Panc1 (cell line): ENCODE results near the gene MEIS2. TPM values are rescaled to one million over a fixed set of nuclear protein-coding genes. Genes with fewer than 3 reads are reported as not detected.

Source experiments
- ATAC-seq: fragments of 200-7000 bp; cut with Tn5 transposase; 2 replicates; pipeline ENCODE4 v1.9.1; 2020; ENCODE audit warnings: mild to moderate bottlenecking, moderate library complexity
- BruUV-seq: library from RNA; stranded (reverse); fragments of 400-500 nt; replicated peaks from 2 replicates; lab custom pipeline; 2021; lab: Mats Ljungman, UMichigan
- CTCF ChIA-PET: fragments of 300-600 bp; sonication (Branson Sonifier 250); formaldehyde crosslinking; loops from one replicate; lab custom pipeline; 2022; ENCODE audit warnings: antibody characterized with exemption; lab: Charles Lee
- POLR2A ChIA-PET: fragments of 300-600 bp; sonication (Branson Sonifier 250); formaldehyde crosslinking; loops from one replicate; lab custom pipeline; 2022; ENCODE audit warnings: antibody characterized with exemption; lab: Charles Lee
- DNase-seq: peaks from one replicate; pipeline ENCODE4 v3.0.0-alpha.2; 2010; ENCODE audit warnings: low read depth, low spot score
- H3K27ac ChIP-seq: 2 replicates; pipeline ENCODE4 v1.5.1; 2011; ENCODE audit warnings: mild to moderate bottlenecking, low read length, inconsistent platforms
- H3K27me3 ChIP-seq: fragments of 200-500 bp; sonication (Bioruptor generic); 2 replicates; pipeline ENCODE4 v1.6.0; 2014; ENCODE audit warnings: low read length, inconsistent platforms; ENCODE audit not compliant: control insufficient read depth, insufficient read depth
- H3K36me3 ChIP-seq: fragments of 200-500 bp; sonication (Bioruptor generic); 2 replicates; pipeline ENCODE4 v1.5.1; 2014; ENCODE audit warnings: inconsistent platforms, mild to moderate bottlenecking, low read length, moderate library complexity; ENCODE audit not compliant: control insufficient read depth, insufficient read depth
- H3K4me1 ChIP-seq: 2 replicates; pipeline ENCODE4 v1.5.1; 2011; ENCODE audit warnings: inconsistent platforms, mild to moderate bottlenecking, low read length, moderate library complexity; ENCODE audit not compliant: control insufficient read depth, insufficient read depth
- H3K4me3 ChIP-seq, 2 experiments: 2 replicates each; pipeline ENCODE4 v1.5.1; 2011 to 2012; ENCODE audit warnings: low read depth in 2 of 2, low read length in 2 of 2, mild to moderate bottlenecking in 2 of 2, inconsistent platforms in 1 of 2, moderate library complexity in 1 of 2
- H3K9me3 ChIP-seq: fragments of 200-500 bp; sonication (Bioruptor generic); 2 replicates; pipeline ENCODE4 v1.5.1; 2014; ENCODE audit warnings: low read depth, mild to moderate bottlenecking, inconsistent platforms, low read length, moderate library complexity; ENCODE audit not compliant: control insufficient read depth, insufficient read depth
- POLR2AphosphoS5 ChIP-seq: IDR thresholded peaks from 2 replicates; pipeline ENCODE4 v1.6.1; 2012; ENCODE audit warnings: mild to moderate bottlenecking, low read depth, low read length, moderate library complexity
- SIN3A ChIP-seq: IDR thresholded peaks from 2 replicates; pipeline ENCODE4 v1.6.1; 2012; ENCODE audit warnings: low read depth, mild to moderate bottlenecking, low read length, moderate library complexity, borderline replicate concordance; ENCODE audit not compliant: insufficient read depth
- TCF7L2 ChIP-seq: IDR thresholded peaks from 2 replicates; pipeline ENCODE4 v1.6.1; 2011; ENCODE audit warnings: mild to moderate bottlenecking, low read depth, low read length, inconsistent platforms
- in situ Hi-C: cut with HindIII; loops from 2 replicates; pipeline ENCODE4 v1.10.0; 2016; ENCODE audit warnings: low sequenced_read_pairs, low pct_unique_long_range_greater_than_20kb
- intact Hi-C: fragments of 100-400 bp; cut with micrococcal nuclease; formaldehyde crosslinking; loops from one replicate; pipeline ENCODE4 v1.10.0; 2022; ENCODE audit not compliant: unreplicated experiment
- total RNA-seq: library from RNA; stranded (reverse); gene quantifications from one replicate; pipeline ENCODE4 v1.2.1, GENCODE V29; 2021; ENCODE audit not compliant: unreplicated experiment
- TF ChIP-seq, protein P1 (sequence below): fragments of 450-650 bp; IDR thresholded peaks from 2 replicates; pipeline ENCODE4 v1.5.1; 2017; ENCODE audit warnings: mild to moderate bottlenecking
- TF ChIP-seq, protein P2 (sequence below), 2 experiments: IDR thresholded peaks; 2 replicates each; pipeline ENCODE4 v1.6.1; 2011 to 2012; ENCODE audit warnings: low read depth in 2 of 2, control low read depth in 1 of 2, low read length in 1 of 2, mild to moderate bottlenecking in 1 of 2, moderate library complexity in 1 of 2; ENCODE audit not compliant: insufficient read depth in 1 of 2

Gene MEIS2
- total RNA-seq, 1 experiment from 2014 or later = 9.3 TPM

DNA sequence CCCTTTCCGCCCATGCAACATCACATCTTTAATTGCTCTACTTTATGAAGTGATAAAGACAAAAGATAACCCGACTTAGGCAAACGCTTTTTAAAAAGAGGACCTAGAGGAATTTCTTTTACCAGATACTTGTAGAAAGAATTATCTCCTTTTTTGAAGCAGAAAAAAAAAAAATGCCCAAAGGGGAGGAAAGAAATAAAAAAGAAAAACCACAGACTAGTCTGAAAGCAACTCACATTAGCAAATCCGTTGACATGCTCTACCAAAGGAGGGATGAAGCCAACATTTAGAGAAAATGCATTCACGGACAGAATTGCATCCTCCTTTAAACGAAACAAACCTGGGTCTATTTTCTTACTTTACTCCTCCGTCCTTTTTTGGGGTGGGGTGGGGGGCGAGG is 213.6 kb downstream of the MEIS2 start:
- H3K36me3 ChIP-seq = no peaks in the 10 kb centered on the region
- in situ Hi-C loops (no loop called here), intact Hi-C loops (no loop called here)
- H3K4me1 ChIP-seq = peaks cover 5% of the 10 kb centered on the region; the same call in 1 of the 2 replicates
- no peak overlapping the region for H3K4me3 ChIP-seq
- no peak for ATAC-seq
- POLR2A ChIA-PET = no interaction called here
- BruUV-seq = no TSS peak
- H3K27me3 ChIP-seq = peaks cover 16% of the 10 kb centered on the region
- no peak overlapping the region for H3K27ac ChIP-seq
- no peak for DNase-seq
- no peaks in the 10 kb centered on the region for H3K9me3 ChIP-seq
- TF ChIP-seq, protein P1, sequence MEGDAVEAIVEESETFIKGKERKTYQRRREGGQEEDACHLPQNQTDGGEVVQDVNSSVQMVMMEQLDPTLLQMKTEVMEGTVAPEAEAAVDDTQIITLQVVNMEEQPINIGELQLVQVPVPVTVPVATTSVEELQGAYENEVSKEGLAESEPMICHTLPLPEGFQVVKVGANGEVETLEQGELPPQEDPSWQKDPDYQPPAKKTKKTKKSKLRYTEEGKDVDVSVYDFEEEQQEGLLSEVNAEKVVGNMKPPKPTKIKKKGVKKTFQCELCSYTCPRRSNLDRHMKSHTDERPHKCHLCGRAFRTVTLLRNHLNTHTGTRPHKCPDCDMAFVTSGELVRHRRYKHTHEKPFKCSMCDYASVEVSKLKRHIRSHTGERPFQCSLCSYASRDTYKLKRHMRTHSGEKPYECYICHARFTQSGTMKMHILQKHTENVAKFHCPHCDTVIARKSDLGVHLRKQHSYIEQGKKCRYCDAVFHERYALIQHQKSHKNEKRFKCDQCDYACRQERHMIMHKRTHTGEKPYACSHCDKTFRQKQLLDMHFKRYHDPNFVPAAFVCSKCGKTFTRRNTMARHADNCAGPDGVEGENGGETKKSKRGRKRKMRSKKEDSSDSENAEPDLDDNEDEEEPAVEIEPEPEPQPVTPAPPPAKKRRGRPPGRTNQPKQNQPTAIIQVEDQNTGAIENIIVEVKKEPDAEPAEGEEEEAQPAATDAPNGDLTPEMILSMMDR = no peak
- TF ChIP-seq, protein P2, sequence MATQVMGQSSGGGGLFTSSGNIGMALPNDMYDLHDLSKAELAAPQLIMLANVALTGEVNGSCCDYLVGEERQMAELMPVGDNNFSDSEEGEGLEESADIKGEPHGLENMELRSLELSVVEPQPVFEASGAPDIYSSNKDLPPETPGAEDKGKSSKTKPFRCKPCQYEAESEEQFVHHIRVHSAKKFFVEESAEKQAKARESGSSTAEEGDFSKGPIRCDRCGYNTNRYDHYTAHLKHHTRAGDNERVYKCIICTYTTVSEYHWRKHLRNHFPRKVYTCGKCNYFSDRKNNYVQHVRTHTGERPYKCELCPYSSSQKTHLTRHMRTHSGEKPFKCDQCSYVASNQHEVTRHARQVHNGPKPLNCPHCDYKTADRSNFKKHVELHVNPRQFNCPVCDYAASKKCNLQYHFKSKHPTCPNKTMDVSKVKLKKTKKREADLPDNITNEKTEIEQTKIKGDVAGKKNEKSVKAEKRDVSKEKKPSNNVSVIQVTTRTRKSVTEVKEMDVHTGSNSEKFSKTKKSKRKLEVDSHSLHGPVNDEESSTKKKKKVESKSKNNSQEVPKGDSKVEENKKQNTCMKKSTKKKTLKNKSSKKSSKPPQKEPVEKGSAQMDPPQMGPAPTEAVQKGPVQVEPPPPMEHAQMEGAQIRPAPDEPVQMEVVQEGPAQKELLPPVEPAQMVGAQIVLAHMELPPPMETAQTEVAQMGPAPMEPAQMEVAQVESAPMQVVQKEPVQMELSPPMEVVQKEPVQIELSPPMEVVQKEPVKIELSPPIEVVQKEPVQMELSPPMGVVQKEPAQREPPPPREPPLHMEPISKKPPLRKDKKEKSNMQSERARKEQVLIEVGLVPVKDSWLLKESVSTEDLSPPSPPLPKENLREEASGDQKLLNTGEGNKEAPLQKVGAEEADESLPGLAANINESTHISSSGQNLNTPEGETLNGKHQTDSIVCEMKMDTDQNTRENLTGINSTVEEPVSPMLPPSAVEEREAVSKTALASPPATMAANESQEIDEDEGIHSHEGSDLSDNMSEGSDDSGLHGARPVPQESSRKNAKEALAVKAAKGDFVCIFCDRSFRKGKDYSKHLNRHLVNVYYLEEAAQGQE (IDR thresholded peaks at IDR 0.05; ENCODE audit: insufficient read depth in 1 of 2, low read depth in 2 of 2, low read length in 1 of 2) = no peak
- TF ChIP-seq SIN3A (no peak), TCF7L2 (no peak), POLR2AphosphoS5 (no peak)
- CTCF ChIA-PET = no interaction called here

DNA sequence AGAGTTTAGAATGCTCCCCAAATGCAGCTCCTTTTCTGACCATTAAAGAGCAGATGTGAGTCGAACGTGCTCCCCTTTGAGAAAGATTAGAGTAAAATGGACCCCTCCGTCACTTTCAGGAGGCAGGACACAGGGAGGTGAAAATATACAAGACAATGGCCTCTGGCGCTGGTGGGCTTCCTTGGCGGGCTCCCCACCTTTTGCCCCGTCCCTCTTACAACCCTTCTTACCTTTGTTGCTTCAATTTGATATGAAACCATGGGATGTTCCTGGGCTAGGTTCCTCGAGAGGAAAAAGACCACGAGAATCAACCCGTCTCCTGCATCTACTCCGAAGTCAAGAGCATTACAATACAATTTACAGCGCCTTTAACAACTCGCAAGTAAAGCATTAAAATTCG is 214.2 kb downstream of the MEIS2 start:
- intact Hi-C loops = no loop called here
- ATAC-seq (no peak), DNase-seq (no peak)
- no peaks in the 10 kb centered on the region for H3K36me3 ChIP-seq
- BruUV-seq = no TSS peak
- no peak for TF ChIP-seq SIN3A
- no peak for TF ChIP-seq TCF7L2
- TF ChIP-seq, protein P1 = no peak
- no peak for TF ChIP-seq POLR2AphosphoS5
- TF ChIP-seq, protein P2 (IDR thresholded peaks at IDR 0.05; ENCODE audit: insufficient read depth in 1 of 2, low read depth in 2 of 2, low read length in 1 of 2) = no peak
- POLR2A ChIA-PET = no interaction called here
- in situ Hi-C loops = no loop called here
- no peak overlapping the region for H3K4me3 ChIP-seq
- H3K27ac ChIP-seq = no peak overlapping the region
- peaks cover 21% of the 10 kb centered on the region for H3K27me3 ChIP-seq
- CTCF ChIA-PET = no interaction called here
- H3K4me1 ChIP-seq = peaks cover 5% of the 10 kb centered on the region; the same call in 1 of the 2 replicates
- H3K9me3 ChIP-seq = no peaks in the 10 kb centered on the region
